ENCODE data around the gene BDP1.
A peak's percentile ranks its signal among the peaks of the same experiment; 100 is the strongest.
"Not testable (repeated sequence)": the region's sequence is repeated elsewhere in the genome, so short reads cannot be mapped to it uniquely, and the experiment has no call there.

BDP1 gene

DNA sequence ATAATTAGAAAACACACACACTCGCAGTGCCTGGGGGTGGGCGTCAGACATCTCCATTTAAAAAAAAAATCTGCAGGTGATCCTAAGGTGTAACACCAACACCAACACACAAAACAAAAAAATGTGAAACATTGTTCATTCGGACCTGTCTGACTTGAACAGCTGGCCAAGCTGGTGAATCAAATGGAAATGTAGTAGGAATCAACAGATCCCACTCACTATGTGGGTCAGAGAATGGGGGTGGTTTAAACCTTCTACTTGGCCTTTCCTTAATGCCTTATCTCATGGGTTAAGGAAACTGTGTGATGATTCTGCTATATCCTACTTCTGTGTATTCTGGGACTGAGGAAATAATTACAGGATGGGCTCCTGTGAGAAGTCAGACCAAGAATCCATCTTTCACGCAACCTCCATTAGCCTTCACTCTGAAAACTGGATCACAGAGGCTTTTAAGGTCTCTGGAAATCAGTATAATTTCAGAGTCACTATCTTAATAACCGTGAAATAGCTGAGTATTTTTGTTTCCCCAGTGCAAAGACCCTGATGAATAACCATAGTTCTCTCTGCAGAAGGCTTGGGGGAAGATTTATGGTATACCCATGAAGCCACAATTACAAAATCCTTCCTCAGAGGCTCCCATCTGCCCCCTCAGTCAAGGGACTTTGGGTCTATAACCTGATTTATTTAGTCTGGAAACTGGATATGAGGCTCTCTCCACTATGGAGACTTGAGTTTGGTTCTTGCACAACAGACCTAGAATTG, 114.5 kb downstream of the BDP1 start:
- DNase-seq (ENCODE audit: low read depth): no peak

DNA sequence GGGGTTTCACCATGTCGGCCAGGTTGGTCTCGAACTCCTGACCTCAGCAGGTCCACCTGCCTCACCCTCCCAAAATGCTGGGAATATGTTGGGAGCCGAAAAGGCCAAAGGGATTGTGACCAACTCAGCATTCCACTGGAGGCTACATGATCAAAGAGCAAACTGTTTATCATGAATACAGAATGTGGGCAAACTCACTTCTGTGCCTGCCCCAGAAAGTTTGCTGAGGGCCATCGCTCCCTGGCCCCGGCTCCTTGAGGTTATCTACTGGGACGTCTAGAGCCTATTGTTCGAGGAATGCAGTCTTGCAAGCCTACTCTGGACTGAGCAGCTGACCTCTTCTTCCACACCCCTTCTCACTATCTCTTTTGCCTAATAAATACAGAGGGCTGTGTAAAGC, 116.4 kb downstream of the BDP1 start:
- not testable (repeated sequence) for DNase-seq (ENCODE audit: low read depth)

DNA sequence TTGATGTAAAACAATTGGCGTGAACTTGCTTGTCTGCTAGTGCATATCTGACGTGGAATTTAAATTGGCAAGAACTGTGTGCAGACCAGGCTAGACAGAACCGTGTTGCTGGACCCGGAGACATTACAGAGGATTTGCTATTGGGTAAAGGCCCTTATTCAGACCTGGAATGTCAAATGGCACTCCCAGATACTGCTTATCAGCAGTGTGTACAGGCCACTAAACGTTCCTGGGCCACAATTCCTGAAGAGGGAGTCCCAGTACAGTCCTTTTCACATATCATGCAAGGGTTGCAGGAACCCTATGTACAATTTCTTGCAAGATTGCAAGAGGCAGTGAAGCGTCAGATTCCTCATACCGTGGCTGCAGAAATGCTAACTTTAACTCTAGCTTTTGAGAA, 118.1 kb downstream of the BDP1 start:
- no peak for DNase-seq (ENCODE audit: low read depth)

DNA sequence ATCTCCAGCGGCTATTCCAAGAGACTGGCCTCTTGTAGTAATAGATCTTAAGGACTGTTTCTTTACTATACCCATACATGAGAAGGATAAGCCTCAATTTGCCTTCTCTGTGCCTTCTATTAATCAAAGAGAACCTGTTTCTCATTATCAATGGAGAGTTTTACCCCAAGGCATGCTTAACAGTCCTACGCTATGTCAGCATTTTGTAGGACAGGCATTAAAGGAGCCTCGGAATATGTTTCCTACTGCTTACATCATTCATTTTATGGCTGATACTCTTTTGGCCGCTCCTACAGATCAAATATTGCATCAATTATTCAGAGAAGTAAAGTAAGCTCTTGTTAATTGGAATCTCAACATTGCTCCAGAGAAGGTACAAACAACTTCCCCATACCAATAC, 120.1 kb downstream of the BDP1 start:
- DNase-seq (ENCODE audit: low read depth): not testable (repeated sequence)

DNA sequence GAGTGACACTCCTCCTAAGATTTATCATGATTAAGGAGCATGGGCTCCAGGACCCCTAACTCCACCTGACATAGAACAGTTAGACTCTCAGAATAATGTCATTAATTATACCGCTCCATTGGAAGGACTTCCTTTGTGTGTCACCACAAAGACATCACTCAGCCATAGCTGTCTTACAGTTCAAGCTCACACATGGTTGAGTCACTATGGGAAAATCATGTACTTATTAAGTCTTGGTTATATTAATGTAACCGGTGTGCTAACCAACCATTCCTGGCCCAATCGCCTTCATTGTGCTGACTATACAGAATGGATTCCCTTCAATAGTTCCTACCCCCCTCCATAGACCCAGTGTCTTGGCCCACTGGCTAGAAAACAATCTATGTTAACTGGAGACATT, 120.8 kb downstream of the BDP1 start:
- no peak for DNase-seq (ENCODE audit: low read depth)

DNA sequence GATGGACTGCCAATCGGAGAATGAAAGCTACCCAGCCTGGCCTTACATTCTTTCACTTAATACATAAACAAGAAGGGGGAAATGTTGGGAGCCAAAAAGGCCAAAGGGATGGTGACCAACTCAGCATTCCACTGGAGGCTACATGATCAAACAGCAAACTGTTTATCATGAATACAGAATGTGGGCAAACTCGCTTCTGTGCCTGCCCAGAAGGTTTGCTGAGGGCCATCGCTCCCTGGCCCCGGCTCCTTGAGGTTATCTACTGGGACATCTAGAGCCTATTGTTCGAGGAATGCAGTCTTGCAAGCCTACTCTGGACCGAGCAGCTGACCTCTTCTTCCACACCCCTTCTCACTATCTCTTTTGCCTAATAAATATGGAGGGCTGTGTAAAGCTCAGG, 122.4 kb downstream of the BDP1 start:
- not testable (repeated sequence) for DNase-seq (ENCODE audit: low read depth)

DNA sequence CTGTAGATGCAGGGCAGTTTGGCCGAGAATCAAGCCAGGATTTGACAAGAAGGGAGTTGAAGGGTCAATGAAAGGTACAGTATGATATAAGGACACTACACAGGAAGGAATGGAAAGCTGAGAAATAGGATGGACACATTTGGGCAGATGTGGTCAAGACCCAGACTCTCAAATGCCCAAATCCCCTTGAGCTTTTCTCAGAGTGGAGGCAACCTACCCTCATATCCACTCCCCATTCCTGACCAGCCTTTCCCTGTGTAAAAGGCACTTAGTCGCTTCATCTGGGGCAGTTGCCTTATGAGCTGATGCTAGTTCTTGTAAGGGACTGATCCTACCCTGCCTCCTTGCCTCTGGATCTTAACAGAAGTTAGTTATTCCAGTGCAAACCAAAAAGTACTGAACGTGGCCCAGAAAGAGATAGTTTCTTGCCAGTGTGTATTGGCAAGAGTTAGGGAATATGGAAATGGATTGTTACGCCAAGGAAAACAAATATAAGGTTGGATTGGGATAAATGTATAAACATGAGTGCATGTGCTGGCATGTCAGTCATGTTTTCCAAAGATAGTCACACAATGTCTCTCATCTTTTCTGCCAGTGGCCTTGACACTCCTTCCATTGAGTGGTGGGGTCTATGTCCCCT, 127.6 kb downstream of the BDP1 start:
- no peak for DNase-seq (ENCODE audit: low read depth)

DNA sequence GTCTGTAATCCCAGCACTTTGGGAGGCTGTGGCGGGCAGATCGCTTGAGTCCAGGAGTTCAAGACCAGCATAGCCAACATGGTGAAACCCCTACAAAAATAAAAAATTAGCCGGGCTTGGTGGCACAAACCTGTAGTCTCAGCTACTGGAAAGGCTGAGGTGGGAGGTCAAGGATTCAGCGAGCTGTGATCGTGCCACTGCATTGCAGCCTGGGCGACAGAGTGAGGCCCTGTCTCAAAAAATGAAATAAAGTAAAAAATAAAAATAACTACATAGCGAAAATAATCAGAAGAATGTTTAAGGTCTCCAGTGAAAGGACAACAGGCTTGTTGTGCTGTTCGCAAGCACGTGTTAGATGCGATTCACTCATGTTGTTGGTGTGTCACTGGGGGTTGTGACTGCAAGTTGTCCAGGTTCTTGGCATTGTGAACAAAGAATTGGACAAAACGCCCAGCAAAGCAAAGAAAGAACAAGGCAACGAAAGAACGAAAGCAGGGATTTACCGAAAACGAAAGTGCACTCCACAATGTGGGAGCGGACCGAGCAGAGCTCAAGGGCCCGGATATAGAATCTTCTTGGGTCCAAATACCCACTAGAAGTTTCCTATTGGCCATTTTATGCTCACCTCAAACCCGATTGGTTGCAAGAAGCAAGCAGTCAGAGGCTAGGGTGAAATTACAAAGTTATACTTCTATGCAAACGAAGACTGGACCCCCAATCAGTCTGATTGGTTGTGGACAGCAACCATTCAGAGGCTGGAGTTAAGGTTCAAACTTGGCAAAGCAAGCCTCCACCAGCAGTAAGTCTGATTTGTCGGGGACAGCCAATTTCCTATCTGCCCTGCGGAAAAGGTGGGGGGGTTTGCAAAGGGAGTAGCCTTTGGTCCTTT, 130.8 kb downstream of the BDP1 start:
- DNase-seq (ENCODE audit: low read depth): no peak

DNA sequence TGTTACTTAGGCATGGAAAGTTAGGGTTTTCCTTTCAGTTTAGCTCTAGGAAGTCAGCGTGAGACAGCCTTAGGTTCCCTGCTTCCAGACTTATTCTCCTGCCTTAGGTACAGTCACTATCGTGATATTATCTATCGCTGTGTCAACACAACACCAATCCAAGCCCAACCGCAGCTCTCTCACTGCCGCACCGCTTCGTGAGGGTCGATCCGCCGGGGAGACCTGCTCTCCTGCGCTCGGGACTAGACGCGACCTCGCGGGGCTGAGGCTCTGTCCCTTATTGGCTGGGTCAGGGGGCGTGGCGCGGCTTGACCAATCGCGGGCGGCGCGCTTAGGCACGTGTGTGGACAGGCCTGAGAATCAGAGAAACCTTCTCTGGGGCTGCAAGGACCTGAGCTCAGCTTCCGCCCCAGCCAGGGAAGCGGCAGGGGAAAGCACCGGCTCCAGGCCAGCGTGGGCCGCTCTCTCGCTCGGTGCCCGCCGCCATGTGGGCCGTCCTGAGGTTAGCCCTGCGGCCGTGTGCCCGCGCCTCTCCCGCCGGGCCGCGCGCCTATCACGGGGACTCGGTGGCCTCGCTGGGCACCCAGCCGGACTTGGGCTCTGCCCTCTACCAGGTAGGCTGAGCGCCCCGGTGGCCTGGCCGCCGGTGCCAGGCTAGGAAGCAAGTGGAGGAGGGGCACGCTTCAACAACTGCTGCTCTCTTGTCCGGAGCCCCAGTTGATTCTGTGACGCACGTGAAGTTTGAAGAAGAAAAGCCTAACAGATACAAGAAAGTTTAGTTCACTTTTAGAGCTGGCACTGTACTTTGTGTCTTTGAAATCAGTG, 131.7 kb downstream of the BDP1 start, which contains the start of gene MCCC2:
TSS of gene MCCC2 (plus strand) at position 400 of the 825 bp plus-strand sequence. CDS start at position 486, 86 bp downstream.
- peak; percentile 93 for DNase-seq (ENCODE audit: low read depth)

DNA sequence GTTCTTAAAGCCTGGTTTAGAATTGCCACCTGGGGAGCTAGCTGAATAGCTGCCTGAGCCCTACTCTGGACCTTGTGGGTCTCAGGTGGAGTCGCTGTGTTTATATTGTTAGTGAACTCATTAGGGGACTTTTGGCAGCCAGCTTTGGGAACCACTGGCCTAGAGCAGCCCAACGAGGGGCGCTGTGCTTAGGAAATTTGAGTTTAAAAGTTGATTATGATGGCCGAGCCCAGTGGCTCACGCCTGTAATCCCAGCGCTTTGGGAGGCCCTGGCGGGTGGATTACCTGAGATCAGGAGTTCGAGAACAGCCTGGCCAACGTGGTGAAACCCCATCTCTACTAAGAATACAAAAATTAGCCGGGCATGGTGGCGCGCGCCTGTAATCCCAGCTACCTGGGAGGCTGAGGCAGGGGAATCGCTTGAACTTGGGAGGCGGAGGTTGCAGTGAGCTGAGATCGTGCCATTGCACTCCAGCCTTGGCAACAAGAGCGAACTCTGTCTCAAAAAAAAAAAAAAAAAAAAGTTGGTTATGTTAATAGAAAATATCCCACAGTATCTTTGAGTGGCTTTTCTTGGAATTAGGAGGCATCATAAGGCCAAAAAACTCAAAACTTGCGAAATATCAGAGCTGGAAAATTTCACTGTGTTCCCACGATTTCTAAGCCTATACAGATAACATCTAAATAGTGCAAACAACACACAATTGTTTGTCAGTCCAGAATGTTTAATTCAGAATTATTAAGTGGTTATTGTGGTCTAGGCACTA, 132.5 kb downstream of the BDP1 start:
- no peak for DNase-seq (ENCODE audit: low read depth)

DNA sequence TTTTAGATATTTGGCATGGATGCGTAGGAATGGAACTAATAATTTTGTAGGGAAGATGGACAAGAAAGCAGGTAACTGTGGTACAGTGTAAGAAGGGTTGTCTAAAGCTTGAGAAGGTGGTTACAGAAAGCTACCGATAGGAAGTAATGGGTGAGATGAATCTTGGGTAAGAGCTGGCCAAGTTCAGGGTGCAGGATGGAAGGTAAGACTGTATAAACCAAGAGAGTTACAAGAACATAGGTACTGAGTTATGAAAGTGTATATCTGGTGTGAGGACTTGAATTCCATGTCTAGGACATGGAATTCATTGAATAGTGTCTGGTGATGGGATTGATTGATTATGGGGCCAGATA, 133.1 kb downstream of the BDP1 start:
- no peak for DNase-seq (ENCODE audit: low read depth)

DNA sequence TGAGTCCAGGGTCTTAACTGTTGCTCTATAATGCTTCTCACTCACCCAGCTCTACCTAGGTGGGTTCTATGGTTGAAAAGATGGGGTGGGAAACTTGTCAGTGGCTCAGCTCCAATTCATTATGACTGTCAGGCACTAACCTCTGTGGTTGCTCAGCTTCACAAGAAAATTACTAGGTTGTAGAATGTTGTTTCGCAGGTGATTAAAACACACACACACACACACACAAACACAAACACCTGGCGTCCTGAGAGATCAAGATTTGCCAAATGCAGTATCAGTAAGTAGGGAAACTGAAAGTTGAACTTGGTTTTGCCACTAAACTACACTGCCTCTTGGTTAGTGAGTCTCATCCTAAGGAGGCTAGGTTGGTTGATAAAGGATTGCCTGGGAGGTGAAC, 134.5 kb downstream of the BDP1 start:
- DNase-seq (ENCODE audit: low read depth): no peak

DNA sequence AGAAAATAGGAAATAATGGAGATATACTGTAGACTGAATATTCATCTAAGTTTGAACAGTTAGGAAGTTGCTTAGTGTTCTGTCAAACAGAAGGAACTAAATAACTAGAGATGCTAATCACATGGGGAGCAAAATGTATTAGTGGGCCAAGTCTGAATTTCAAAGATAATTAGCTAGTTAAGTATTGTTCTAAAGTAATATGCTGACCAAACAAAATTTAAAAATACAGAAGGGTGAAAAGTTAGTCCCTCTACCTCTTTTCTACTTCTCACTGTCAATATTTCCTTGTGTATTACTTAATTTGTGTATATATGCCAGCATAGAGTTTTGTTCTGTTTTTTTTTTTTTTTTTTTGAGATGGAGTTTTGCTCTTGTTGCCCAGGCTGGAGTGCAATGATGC, 135.6 kb downstream of the BDP1 start:
- DNase-seq (ENCODE audit: low read depth): no peak

DNA sequence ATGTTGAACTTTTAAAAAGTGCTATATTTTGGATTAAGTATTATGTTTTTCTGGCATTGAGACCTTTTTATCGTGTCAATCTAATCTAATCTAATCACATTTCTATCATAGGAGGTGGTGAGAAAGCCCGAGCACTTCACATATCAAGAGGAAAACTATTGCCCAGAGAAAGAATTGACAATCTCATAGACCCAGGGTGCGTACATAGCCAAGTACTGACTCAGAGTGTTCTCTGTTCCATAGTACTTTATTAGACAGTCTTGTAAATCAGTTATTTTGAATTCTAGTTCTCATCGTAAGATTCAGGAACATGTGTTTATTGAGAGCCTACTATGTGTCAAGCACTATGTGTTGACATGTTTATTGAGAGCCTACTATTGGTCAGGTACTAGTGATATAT, 140.7 kb downstream of the BDP1 start:
- DNase-seq (ENCODE audit: low read depth): no peak

DNA sequence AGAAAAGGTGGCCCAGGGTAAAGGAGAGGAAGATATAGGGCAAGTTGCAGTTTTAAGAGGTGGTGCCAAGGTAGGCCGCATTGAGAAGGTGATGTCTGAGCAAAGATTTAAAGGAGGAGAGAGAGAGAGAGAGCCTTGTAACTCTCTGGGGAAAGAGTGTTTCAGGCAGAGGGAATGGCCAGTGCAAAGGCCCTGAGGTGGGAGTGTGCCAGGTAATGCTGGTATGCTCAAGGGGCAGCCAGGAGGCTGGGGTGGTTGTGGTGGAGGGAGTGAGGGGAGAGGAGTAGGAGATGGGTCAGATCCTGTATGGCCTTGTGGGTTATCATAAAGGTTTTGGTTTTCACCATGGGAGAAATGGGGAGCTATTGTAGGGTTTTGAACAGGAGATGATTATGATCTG, 141.6 kb downstream of the BDP1 start:
- no peak for DNase-seq (ENCODE audit: low read depth)

DNA sequence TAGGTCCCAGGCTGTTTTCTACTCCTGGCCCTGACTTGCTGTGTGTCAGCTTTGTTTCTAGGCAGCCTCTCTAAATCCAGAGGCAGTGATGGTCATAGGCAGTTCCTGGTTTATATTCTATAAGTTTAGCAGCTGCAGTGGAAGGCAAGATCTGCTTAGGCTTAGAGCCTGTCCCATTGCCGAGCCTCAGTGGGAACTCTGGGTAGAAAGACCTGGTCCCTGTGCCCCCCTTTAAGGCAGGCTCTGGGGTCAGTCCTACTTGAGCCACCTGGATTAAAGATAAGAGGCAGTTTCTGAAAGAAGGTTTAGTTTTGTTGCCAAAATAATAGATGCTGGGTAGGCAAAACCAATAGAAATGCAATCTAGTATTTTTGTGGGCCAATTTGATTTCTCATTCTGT, 145.3 kb downstream of the BDP1 start:
- DNase-seq (ENCODE audit: low read depth): no peak

DNA sequence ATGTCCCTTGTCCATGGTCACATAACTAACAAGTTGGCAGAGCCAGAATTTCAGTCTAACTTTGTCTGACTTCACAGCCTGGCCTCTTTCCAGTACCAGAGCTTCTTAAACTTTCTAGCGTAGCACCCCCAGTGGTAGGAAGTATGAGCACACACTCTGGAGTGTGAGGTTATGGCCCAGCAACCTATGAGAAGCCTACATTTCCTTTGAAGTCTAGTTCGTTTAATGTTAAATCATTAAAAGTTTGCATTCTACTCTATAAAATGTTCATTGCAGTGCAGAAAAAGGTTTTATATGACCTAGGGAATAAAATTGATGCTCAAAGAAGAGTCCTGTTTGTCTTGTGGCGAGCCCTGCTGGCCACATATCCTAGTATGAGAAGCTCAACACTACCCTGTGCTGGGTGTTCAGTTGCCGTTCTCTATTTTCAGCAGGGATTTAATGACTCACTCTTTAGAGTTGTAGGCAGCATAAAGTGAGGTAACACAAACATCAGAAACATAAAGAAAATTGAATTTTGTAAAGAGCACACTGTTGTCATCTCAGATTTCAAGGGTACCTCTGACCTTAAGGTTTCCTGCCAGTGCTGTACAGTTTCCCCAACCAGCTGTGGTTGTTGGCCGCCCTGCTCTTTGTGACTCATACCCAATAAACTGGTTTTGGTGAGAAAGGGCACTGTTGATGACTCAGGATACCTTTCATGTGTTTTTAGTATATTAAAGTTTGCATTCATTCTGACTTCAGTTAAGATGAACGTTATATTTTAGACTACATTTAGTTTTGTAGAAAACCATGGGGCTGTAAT, 146.0 kb downstream of the BDP1 start:
- DNase-seq (ENCODE audit: low read depth): peak; percentile 58

DNA sequence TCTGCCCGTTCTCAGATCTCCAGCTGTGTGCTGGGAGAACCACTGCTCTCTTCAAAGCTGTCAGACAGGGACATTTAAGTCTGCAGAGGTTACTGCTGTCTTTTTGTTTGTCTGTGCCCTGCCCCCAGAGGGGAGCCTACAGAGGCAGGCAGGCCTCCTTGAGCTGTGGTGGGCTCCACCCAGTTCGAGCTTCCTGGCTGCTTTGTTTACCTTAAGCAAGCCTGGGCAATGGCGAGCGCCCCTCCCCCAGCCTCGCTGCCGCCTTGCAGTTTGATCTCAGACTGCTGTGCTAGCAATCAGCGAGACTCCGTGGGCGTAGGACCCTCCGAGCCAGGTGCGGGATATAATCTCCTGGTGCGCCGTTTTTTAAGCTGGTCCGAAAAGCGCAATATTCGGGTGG, 154.5 kb downstream of the BDP1 start:
- DNase-seq (ENCODE audit: low read depth): not testable (repeated sequence)

DNA sequence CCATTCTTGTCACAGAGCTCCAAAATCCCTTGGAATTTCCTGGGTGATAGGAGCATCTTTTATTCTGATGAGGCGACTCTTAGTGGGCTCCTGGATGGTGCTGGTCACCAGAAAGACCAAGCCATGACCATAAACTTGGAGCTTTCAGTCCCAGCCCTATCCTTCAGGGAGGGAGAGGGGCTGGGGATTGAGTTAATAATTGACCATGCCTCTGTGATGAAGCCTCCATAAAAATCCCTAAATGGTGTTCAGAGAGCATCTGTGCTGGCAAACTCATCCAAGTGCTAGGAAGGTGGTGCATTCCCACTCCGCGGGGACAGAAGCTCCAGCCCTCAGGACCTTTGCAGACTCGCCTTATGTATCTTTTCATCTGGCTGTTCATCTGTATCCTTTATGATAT, 160.4 kb downstream of the BDP1 start:
- no peak for DNase-seq (ENCODE audit: low read depth)
